Activated naive CD4-positive, alpha-beta T cell treated with anti-CD3 and anti-CD28 coated beads for 36 hours (primary cell): Measurements from ENCODE around the gene MAML3. TPM values are rescaled to one million over a fixed set of nuclear protein-coding genes. Genes with fewer than 3 reads are reported as not detected.

Experiments used
- CTCF ChIA-PET: fragments of 350-600 bp; sonication (Branson Sonifier 250); formaldehyde crosslinking; loops from one replicate; lab custom pipeline; 2021; ENCODE audit warnings: antibody characterized with exemption; lab: Charles Lee
- DNase-seq: peaks from one replicate; pipeline ENCODE4 v3.0.0-alpha.2; 2020
- H3K27ac Mint-ChIP-seq: one replicate; pipeline ENCODE4 v1.8.0; 2021; ENCODE audit warnings: mild to moderate bottlenecking, mixed read lengths
- H3K27me3 Mint-ChIP-seq: one replicate; pipeline ENCODE4 v1.8.0; 2021; ENCODE audit warnings: low read depth, mixed read lengths
- H3K36me3 Mint-ChIP-seq: one replicate; pipeline ENCODE4 v1.8.0; 2021; ENCODE audit warnings: low read depth, mixed read lengths
- H3K4me1 Mint-ChIP-seq: one replicate; pipeline ENCODE4 v1.8.0; 2021; ENCODE audit warnings: low read depth, mixed read lengths
- H3K4me3 Mint-ChIP-seq: one replicate; pipeline ENCODE4 v1.8.0; 2021; ENCODE audit warnings: mild to moderate bottlenecking, moderate library complexity, mixed read lengths
- H3K9me3 Mint-ChIP-seq: one replicate; pipeline ENCODE4 v1.8.0; 2021; ENCODE audit warnings: mixed read lengths
- intact Hi-C: fragments of 100-400 bp; cut with micrococcal nuclease; formaldehyde crosslinking; loops from one replicate; pipeline ENCODE4 v1.15.1; 2023
- total RNA-seq, 2 experiments: library from RNA; stranded (reverse); gene quantifications; one replicate each; pipeline ENCODE4 v1.2.3, GENCODE V29; 2021

The MAML3 gene
- total RNA-seq, 2 experiments from 2014 or later = 0.52 to 0.76 TPM

GRCh38 chr4:139721789-139722188, 432.2 kb downstream of the MAML3 start:
- Mint-ChIP-seq H3K27ac (no peak overlapping the region), H3K4me1 (no peaks in the 10 kb centered on the region), H3K36me3 (no peaks in the 10 kb centered on the region), H3K27me3 (no peaks in the 10 kb centered on the region), H3K4me3 (no peak overlapping the region), H3K9me3 (no peaks in the 10 kb centered on the region)
- no peak for DNase-seq
- CTCF ChIA-PET = interaction anchor here (1.3 kb wide), 1 partner anchor 65 kb away, joined by 3 read pairs; no protein-coding TSS in a partner anchor
- intact Hi-C loops = no loop called here

GRCh38 chr4:139720806-139721205, 433.2 kb downstream of the MAML3 start:
- H3K4me3 Mint-ChIP-seq = no peak overlapping the region
- no peak for DNase-seq
- intact Hi-C loops = no loop called here
- CTCF ChIA-PET = interaction anchor here (0.7 to 1.3 kb wide), 2 partner anchors 64 to 72 kb away, joined by 3 read pairs; no protein-coding TSS in a partner anchor
- no peak overlapping the region for H3K27ac Mint-ChIP-seq
- no peaks in the 10 kb centered on the region for H3K4me1 Mint-ChIP-seq
- H3K27me3 Mint-ChIP-seq = no peaks in the 10 kb centered on the region
- no peaks in the 10 kb centered on the region for H3K36me3 Mint-ChIP-seq
- no peaks in the 10 kb centered on the region for H3K9me3 Mint-ChIP-seq

- CTCF ChIA-PET = interaction anchor here (1.2 kb wide), 1 partner anchor 14 kb away, joined by 3 read pairs; no protein-coding TSS in a partner anchor
- H3K9me3 Mint-ChIP-seq = no peaks in the 10 kb centered on the region
These were observed 434.4 kb downstream of the MAML3 start for GRCh38 chr4:139719381-139720101.

GRCh38 chr4:139718833-139719232, 435.2 kb downstream of the MAML3 start:
- no peaks in the 10 kb centered on the region for H3K9me3 Mint-ChIP-seq
- H3K4me3 Mint-ChIP-seq = no peak overlapping the region
- H3K36me3 Mint-ChIP-seq = no peaks in the 10 kb centered on the region
- intact Hi-C loops = no loop called here
- no peak for DNase-seq
- CTCF ChIA-PET = interaction anchor here (1.2 kb wide), 1 partner anchor 13 kb away, joined by 3 read pairs; no protein-coding TSS in a partner anchor
- H3K4me1 Mint-ChIP-seq = no peaks in the 10 kb centered on the region
- no peak overlapping the region for H3K27ac Mint-ChIP-seq
- no peaks in the 10 kb centered on the region for H3K27me3 Mint-ChIP-seq

More at GRCh38 chr4:139719381-139720101, 434.4 kb downstream of the MAML3 start:
- Mint-ChIP-seq H3K4me1 (no peaks in the 10 kb centered on the region), H3K27ac (no peak overlapping the region), H3K4me3 (no peak overlapping the region), H3K36me3 (no peaks in the 10 kb centered on the region), H3K27me3 (no peaks in the 10 kb centered on the region)
- intact Hi-C loops = no loop called here
- no peak for DNase-seq

- Mint-ChIP-seq H3K9me3 (no peaks in the 10 kb centered on the region), H3K4me3 (no peak overlapping the region), H3K36me3 (no peaks in the 10 kb centered on the region), H3K27ac (no peak overlapping the region), H3K4me1 (no peaks in the 10 kb centered on the region), H3K27me3 (no peaks in the 10 kb centered on the region)
- no peak for DNase-seq
- intact Hi-C loops = no loop called here
- CTCF ChIA-PET = no interaction called here
These were observed 435.6 kb downstream of the MAML3 start for GRCh38 chr4:139718358-139718757.

- CTCF ChIA-PET = no interaction called here
- no peaks in the 10 kb centered on the region for H3K4me1 Mint-ChIP-seq
- DNase-seq = no peak
- no peaks in the 10 kb centered on the region for H3K9me3 Mint-ChIP-seq
- no peak overlapping the region for H3K4me3 Mint-ChIP-seq
- no peaks in the 10 kb centered on the region for H3K27me3 Mint-ChIP-seq
- intact Hi-C loops = no loop called here
- H3K36me3 Mint-ChIP-seq = no peaks in the 10 kb centered on the region
- no peak overlapping the region for H3K27ac Mint-ChIP-seq
These were observed 438.1 kb downstream of the MAML3 start for GRCh38 chr4:139715746-139716391.

GRCh38 chr4:139712882-139713281, 441.1 kb downstream of the MAML3 start:
- Mint-ChIP-seq H3K4me3 (no peak overlapping the region), H3K9me3 (peaks cover 4% of the 10 kb centered on the region), H3K27ac (no peak overlapping the region), H3K4me1 (no peaks in the 10 kb centered on the region), H3K27me3 (no peaks in the 10 kb centered on the region), H3K36me3 (no peaks in the 10 kb centered on the region)
- intact Hi-C loops = no loop called here
- CTCF ChIA-PET = interaction anchor here (0.6 to 1.4 kb wide), 2 partner anchors 62 to 226 kb away, joined by 3 read pairs; no protein-coding TSS in a partner anchor
- DNase-seq = no peak

- no peaks in the 10 kb centered on the region for H3K4me1 Mint-ChIP-seq
- DNase-seq = no peak
- no peak overlapping the region for H3K4me3 Mint-ChIP-seq
- H3K27me3 Mint-ChIP-seq = no peaks in the 10 kb centered on the region
- CTCF ChIA-PET = interaction anchor here (1.4 kb wide), 1 partner anchor 61 kb away, joined by 3 read pairs; no protein-coding TSS in a partner anchor
- no peaks in the 10 kb centered on the region for H3K36me3 Mint-ChIP-seq
- H3K27ac Mint-ChIP-seq = no peak overlapping the region
- intact Hi-C loops = no loop called here
- peaks cover 5% of the 10 kb centered on the region for H3K9me3 Mint-ChIP-seq
These were observed 442.5 kb downstream of the MAML3 start for GRCh38 chr4:139711461-139711860.

GRCh38 chr4:139710073-139710472, 443.9 kb downstream of the MAML3 start:
- intact Hi-C loops = no loop called here
- Mint-ChIP-seq H3K27me3 (no peaks in the 10 kb centered on the region), H3K9me3 (peaks cover 5% of the 10 kb centered on the region), H3K36me3 (no peaks in the 10 kb centered on the region), H3K4me1 (no peaks in the 10 kb centered on the region), H3K27ac (no peak overlapping the region), H3K4me3 (no peak overlapping the region)
- DNase-seq = no peak
- CTCF ChIA-PET = interaction anchor here (0.6 to 0.8 kb wide), 2 partner anchors 248 to 927 kb away, joined by 3 read pairs; no protein-coding TSS in a partner anchor

- Mint-ChIP-seq H3K27ac (no peak overlapping the region), H3K9me3 (peaks cover 5% of the 10 kb centered on the region), H3K36me3 (no peaks in the 10 kb centered on the region), H3K27me3 (no peaks in the 10 kb centered on the region), H3K4me3 (no peak overlapping the region), H3K4me1 (no peaks in the 10 kb centered on the region)
- intact Hi-C loops = no loop called here
- CTCF ChIA-PET = interaction anchor here (0.6 kb wide), 1 partner anchor 927 kb away, joined by 3 read pairs; no protein-coding TSS in a partner anchor
- DNase-seq = no peak
These were observed 444.3 kb downstream of the MAML3 start for GRCh38 chr4:139709660-139710059.

GRCh38 chr4:139704915-139705485, 449.0 kb downstream of the MAML3 start:
- intact Hi-C loops = loop anchor here (1.0 kb wide), 1 partner anchor 48 kb away; no protein-coding TSS in a partner anchor
- Mint-ChIP-seq H3K27ac (no peak overlapping the region), H3K36me3 (no peaks in the 10 kb centered on the region), H3K9me3 (peaks cover 5% of the 10 kb centered on the region), H3K4me1 (no peaks in the 10 kb centered on the region), H3K4me3 (no peak overlapping the region), H3K27me3 (peaks cover 3% of the 10 kb centered on the region)
- no peak for DNase-seq
- CTCF ChIA-PET = interaction anchor here (0.7 to 2.9 kb wide), 12 partner anchors 8 to 1013 kb away, joined by 3 to 20 read pairs (median 4); partner anchors contain the start of gene MGST2

GRCh38 chr4:139700568-139700967, 453.4 kb downstream of the MAML3 start:
- Mint-ChIP-seq H3K9me3 (peaks cover 1% of the 10 kb centered on the region), H3K27me3 (peaks cover 5% of the 10 kb centered on the region), H3K36me3 (no peaks in the 10 kb centered on the region), H3K4me1 (no peaks in the 10 kb centered on the region), H3K4me3 (no peak overlapping the region), H3K27ac (no peak overlapping the region)
- intact Hi-C loops = no loop called here
- CTCF ChIA-PET = interaction anchor here (0.5 kb wide), 1 partner anchor 153 kb away, joined by 3 read pairs; no protein-coding TSS in a partner anchor
- DNase-seq = no peak
